ENCODE results near the gene SIX3.

DNA sequence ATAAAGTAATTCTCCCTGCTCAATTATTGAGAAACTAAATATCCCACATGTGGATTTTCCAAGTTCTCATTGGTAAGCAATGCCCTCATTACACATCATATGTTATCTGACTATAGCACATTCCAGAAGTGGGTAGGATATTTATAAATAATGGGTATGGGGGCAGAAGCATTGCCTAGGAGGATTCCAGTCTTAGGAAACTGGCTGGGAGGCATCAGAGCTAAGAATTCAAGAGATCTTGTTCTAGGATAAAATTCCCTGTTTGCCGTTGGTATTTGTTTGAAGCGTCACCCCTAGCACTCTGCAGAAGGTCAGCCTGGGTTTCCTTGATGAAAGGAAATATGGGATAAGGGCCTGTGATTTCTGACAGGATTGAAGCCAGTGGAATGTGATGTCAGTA lies 47.7 kb downstream of the SIX3 start:
- TF ChIP-seq POLR2A (IDR thresholded peaks at IDR 0.05; ENCODE audit: low read length), result no peak
- TF ChIP-seq RNF2 (IDR thresholded peaks at IDR 0.05; ENCODE audit: borderline replicate concordance, low read depth), result no peak
- no peak for TF ChIP-seq BHLHE40 (IDR thresholded peaks at IDR 0.05; ENCODE audit: low read depth, low read length)
- TF ChIP-seq, protein P1, sequence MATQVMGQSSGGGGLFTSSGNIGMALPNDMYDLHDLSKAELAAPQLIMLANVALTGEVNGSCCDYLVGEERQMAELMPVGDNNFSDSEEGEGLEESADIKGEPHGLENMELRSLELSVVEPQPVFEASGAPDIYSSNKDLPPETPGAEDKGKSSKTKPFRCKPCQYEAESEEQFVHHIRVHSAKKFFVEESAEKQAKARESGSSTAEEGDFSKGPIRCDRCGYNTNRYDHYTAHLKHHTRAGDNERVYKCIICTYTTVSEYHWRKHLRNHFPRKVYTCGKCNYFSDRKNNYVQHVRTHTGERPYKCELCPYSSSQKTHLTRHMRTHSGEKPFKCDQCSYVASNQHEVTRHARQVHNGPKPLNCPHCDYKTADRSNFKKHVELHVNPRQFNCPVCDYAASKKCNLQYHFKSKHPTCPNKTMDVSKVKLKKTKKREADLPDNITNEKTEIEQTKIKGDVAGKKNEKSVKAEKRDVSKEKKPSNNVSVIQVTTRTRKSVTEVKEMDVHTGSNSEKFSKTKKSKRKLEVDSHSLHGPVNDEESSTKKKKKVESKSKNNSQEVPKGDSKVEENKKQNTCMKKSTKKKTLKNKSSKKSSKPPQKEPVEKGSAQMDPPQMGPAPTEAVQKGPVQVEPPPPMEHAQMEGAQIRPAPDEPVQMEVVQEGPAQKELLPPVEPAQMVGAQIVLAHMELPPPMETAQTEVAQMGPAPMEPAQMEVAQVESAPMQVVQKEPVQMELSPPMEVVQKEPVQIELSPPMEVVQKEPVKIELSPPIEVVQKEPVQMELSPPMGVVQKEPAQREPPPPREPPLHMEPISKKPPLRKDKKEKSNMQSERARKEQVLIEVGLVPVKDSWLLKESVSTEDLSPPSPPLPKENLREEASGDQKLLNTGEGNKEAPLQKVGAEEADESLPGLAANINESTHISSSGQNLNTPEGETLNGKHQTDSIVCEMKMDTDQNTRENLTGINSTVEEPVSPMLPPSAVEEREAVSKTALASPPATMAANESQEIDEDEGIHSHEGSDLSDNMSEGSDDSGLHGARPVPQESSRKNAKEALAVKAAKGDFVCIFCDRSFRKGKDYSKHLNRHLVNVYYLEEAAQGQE (IDR thresholded peaks at IDR 0.05), result no peak
- TF ChIP-seq, protein P2, sequence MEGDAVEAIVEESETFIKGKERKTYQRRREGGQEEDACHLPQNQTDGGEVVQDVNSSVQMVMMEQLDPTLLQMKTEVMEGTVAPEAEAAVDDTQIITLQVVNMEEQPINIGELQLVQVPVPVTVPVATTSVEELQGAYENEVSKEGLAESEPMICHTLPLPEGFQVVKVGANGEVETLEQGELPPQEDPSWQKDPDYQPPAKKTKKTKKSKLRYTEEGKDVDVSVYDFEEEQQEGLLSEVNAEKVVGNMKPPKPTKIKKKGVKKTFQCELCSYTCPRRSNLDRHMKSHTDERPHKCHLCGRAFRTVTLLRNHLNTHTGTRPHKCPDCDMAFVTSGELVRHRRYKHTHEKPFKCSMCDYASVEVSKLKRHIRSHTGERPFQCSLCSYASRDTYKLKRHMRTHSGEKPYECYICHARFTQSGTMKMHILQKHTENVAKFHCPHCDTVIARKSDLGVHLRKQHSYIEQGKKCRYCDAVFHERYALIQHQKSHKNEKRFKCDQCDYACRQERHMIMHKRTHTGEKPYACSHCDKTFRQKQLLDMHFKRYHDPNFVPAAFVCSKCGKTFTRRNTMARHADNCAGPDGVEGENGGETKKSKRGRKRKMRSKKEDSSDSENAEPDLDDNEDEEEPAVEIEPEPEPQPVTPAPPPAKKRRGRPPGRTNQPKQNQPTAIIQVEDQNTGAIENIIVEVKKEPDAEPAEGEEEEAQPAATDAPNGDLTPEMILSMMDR (IDR thresholded peaks at IDR 0.05), result no peak
- no peak for TF ChIP-seq ZSCAN20 (CRISPR knock-in tag; IDR thresholded peaks at IDR 0.05)
- no peak for TF ChIP-seq MYC (IDR thresholded peaks at IDR 0.05; ENCODE audit: borderline replicate concordance, low read length)
- TF ChIP-seq, protein P3, sequence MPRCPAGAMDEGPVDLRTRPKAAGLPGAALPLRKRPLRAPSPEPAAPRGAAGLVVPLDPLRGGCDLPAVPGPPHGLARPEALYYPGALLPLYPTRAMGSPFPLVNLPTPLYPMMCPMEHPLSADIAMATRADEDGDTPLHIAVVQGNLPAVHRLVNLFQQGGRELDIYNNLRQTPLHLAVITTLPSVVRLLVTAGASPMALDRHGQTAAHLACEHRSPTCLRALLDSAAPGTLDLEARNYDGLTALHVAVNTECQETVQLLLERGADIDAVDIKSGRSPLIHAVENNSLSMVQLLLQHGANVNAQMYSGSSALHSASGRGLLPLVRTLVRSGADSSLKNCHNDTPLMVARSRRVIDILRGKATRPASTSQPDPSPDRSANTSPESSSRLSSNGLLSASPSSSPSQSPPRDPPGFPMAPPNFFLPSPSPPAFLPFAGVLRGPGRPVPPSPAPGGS (IDR thresholded peaks at IDR 0.05), result no peak
- no peak for TF ChIP-seq CEBPB (IDR thresholded peaks at IDR 0.05)
